ENCODE data around the gene TOR4A.

The TOR4A gene

GRCh38 chr9:137307255-137308056 is 29.9 kb downstream of the TOR4A start:
- FAIRE-seq, result no peak

- FAIRE-seq, result no peak
Observed at GRCh38 chr9:137308057-137308619, 30.6 kb downstream of the TOR4A start.

GRCh38 chr9:137309368-137310188 is 32.1 kb downstream of the TOR4A start:
- no peak for FAIRE-seq

GRCh38 chr9:137310189-137311052 is 32.9 kb downstream of the TOR4A start:
- no peak for FAIRE-seq

GRCh38 chr9:137311171-137311985 is 33.9 kb downstream of the TOR4A start:
- no peak for FAIRE-seq

GRCh38 chr9:137311986-137312851 is 34.7 kb downstream of the TOR4A start:
- no peak for FAIRE-seq

- no peak for FAIRE-seq
Observed at GRCh38 chr9:137312852-137313325, 35.4 kb downstream of the TOR4A start.

GRCh38 chr9:137313326-137313936 is 35.9 kb downstream of the TOR4A start:
- no peak for FAIRE-seq

- FAIRE-seq, result no peak
Observed at GRCh38 chr9:137313956-137314560, 36.5 kb downstream of the TOR4A start.

- no peak for FAIRE-seq
Observed at GRCh38 chr9:137314561-137315560, 37.3 kb downstream of the TOR4A start.

- FAIRE-seq, result no peak
Observed at GRCh38 chr9:137315581-137316011, 38.1 kb downstream of the TOR4A start.

- FAIRE-seq, result no peak
Observed at GRCh38 chr9:137316012-137316981, 38.8 kb downstream of the TOR4A start.

- no peak for FAIRE-seq
Observed at GRCh38 chr9:137317021-137317717, 39.6 kb downstream of the TOR4A start.

GRCh38 chr9:137317718-137318511 is 40.4 kb downstream of the TOR4A start:
- FAIRE-seq, result no peak

- no peak for FAIRE-seq
Observed at GRCh38 chr9:137318602-137319001, 41.1 kb downstream of the TOR4A start.
